Measurements from ENCODE around the gene USPL1. TPM values are rescaled to one million over a fixed set of nuclear protein-coding genes. Genes with fewer than 3 reads are reported as not detected.

USPL1 gene
- total and polyA plus RNA-seq, 2 of the 13 experiments (the other 11 are each of a cell fraction or from before 2014, with no cell fraction given), result 13.7 to 15.9 TPM

DNA sequence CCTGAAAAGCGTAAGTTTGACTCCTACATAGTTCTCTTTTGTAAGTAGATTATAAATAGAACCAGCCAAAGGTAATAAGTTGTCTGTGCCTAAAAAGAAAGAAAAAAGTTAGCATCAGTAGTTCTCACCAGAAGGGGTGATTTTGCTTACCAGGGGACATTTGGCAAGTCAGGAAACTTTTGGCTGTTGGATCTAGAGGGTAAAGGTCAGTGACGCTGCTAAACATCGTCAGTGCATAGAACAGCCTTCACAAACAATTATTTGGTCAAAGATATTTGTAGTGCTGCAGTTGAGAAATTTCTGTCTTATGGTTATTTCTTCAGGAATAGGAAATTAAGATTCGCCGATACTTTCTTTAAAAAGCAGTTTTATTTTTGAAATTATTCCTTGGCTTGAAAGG is 2.0 kb downstream of the USPL1 start:
- Histone ChIP-seq H3K4me2 (ENCODE audit: low read depth, low read length) (peak overlapping the region; percentile 78), H3K9me3 (ENCODE audit: low read length) (no peaks in the 10 kb centered on the region), H3K4me1 (ENCODE audit: insufficient read depth, low read length) (peaks cover 29% of the 10 kb centered on the region), H3K27ac (ENCODE audit: extremely low read length, insufficient read depth, low read length) (no peak overlapping the region), H3K9ac (ENCODE audit: insufficient read depth, low read depth, low read length) (peak overlapping the region; percentile 88), H2AFZ (ENCODE audit: low read length) (no peak overlapping the region), H3K27me3 (ENCODE audit: control insufficient read depth in 1 of 2, insufficient read depth in 2 of 2, low read length in 2 of 2) (no peaks in the 10 kb centered on the region; a peak in 1 of 5 replicates), H3K36me3 (replicated peaks in 1 of 2; ENCODE audit: control insufficient read depth in 1 of 2, insufficient read depth in 2 of 2, low read length in 2 of 2) (peaks cover 2 to 28% of the 10 kb centered on the region in 2 experiments; a peak in 4 of 5 replicates), H4K20me1 (ENCODE audit: insufficient read depth, low read length) (no peaks in the 10 kb centered on the region), H3K79me2 (ENCODE audit: insufficient read depth, low read length) (peaks cover 82% of the 10 kb centered on the region), H3K4me3 (replicated peaks in 1 of 3; ENCODE audit: insufficient read depth in 1 of 3, low read depth in 2 of 3, low read length in 3 of 3) (peak overlapping the region; percentile 72 to 89 (median 81); a peak in 5 of 6 replicates)
- DNase-seq (ENCODE audit: low spot score), result peak; percentile 37
- intact Hi-C loops (cut with micrococcal nuclease; ENCODE audit: unreplicated experiment), result loop anchor here (5.0 kb wide), 2 partner anchors 222 to 1022 kb away; partner anchors contain the start of gene SLC7A1
- in situ Hi-C loops (cut with HindIII; ENCODE audit: extremely low pct_ligation_motif_present, low pct_unique_long_range_greater_than_20kb), result loop anchor here (10.0 kb wide), 1 partner anchor 425 kb away; no protein-coding TSS in a partner anchor
- ChIA-PET POLR2A (no interaction called here), CTCF (ENCODE audit: low intra/inter-chr PET ratio, low total read pairs) (no interaction called here)
- TF ChIP-seq ZNF263 (CRISPR knock-in tag; IDR thresholded peaks at IDR 0.05), result no peak
- peak; percentile 47 for TF ChIP-seq HNF4A (CRISPR knock-in tag; IDR thresholded peaks at IDR 0.05)
- peak; percentile 60 for TF ChIP-seq NR2C2 (CRISPR knock-in tag; IDR thresholded peaks at IDR 0.05; ENCODE audit: borderline replicate concordance)
- TF ChIP-seq, protein P1, sequence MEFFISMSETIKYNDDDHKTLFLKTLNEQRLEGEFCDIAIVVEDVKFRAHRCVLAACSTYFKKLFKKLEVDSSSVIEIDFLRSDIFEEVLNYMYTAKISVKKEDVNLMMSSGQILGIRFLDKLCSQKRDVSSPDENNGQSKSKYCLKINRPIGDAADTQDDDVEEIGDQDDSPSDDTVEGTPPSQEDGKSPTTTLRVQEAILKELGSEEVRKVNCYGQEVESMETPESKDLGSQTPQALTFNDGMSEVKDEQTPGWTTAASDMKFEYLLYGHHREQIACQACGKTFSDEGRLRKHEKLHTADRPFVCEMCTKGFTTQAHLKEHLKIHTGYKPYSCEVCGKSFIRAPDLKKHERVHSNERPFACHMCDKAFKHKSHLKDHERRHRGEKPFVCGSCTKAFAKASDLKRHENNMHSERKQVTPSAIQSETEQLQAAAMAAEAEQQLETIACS (CRISPR knock-in tag; IDR thresholded peaks at IDR 0.05), result no peak
- no peak for TF ChIP-seq ZNF3 (CRISPR knock-in tag; IDR thresholded peaks at IDR 0.05)
- peak; percentile 34; the same call in 1 of the 2 replicates for TF ChIP-seq HNF4G (IDR thresholded peaks at IDR 0.05; ENCODE audit: borderline replicate concordance, low read depth, low read length)
- TF ChIP-seq HNF4G (CRISPR knock-in tag; IDR thresholded peaks at IDR 0.05; ENCODE audit: borderline replicate concordance, low read depth), result no peak
- 0 out of 2 replicates have a peak, but pooled peaks have one; percentile 14 for TF ChIP-seq ZMYM4 (CRISPR knock-in tag; IDR thresholded peaks at IDR 0.05)
- TF ChIP-seq NR2F6 (IDR thresholded peaks at IDR 0.05), result peak; percentile 52
- TF ChIP-seq NR2F6 (CRISPR knock-in tag; IDR thresholded peaks at IDR 0.05), result 0 out of 2 replicates have a peak, but pooled peaks have one; percentile 18
- TF ChIP-seq, protein P2, sequence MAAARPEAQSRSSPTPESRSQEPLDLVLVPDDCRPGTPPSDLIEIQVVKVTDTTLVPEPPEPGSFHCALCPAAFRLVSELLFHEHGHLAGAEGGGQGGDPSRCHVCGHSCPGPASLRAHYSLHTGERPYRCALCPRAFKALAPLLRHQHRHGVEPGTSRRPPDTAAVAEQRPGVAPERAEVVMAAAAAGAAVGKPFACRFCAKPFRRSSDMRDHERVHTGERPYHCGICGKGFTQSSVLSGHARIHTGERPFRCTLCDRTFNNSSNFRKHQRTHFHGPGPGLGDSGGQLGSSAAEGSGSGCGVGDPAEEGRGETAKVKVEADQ (CRISPR knock-in tag; IDR thresholded peaks at IDR 0.05; ENCODE audit: borderline replicate concordance), result no peak
- TF ChIP-seq NFKBIZ (CRISPR knock-in tag; IDR thresholded peaks at IDR 0.05), result no peak
- TF ChIP-seq YEATS2 (CRISPR knock-in tag; IDR thresholded peaks at IDR 0.05; ENCODE audit: borderline replicate concordance), result no peak
- 0 out of 4 replicates have a peak, but pooled peaks of 1 of the 2 experiments have one; percentile 26 for TF ChIP-seq NR2F1 (CRISPR knock-in tag; IDR thresholded peaks at IDR 0.05)
- TF ChIP-seq, protein P3, sequence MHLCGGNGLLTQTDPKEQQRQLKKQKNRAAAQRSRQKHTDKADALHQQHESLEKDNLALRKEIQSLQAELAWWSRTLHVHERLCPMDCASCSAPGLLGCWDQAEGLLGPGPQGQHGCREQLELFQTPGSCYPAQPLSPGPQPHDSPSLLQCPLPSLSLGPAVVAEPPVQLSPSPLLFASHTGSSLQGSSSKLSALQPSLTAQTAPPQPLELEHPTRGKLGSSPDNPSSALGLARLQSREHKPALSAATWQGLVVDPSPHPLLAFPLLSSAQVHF (CRISPR knock-in tag; IDR thresholded peaks at IDR 0.05), result no peak
- no TSS peak for BruUV-seq (replicated peaks)
- WGBS (ENCODE audit: low lambda C conversion rate), result 30% methylated on average over 5 of the region's 5 CpGs
- ATAC-seq, result no peak
- FAIRE-seq, result no peak
